Central memory CD8-positive, alpha-beta T cell (primary cell): ENCODE data around the gene SPOCK3.

ENCODE experiments used
- ATAC-seq: fragments of 150-1000 bp; cut with Tn5 transposase; replicated peaks from 2 replicates; pipeline ENCODE4 v1.10.0; 2022; ENCODE audit warnings: mild to moderate bottlenecking, moderate FRiP score, moderate number of reproducible peaks; ENCODE audit not compliant: poor library complexity, severe bottlenecking; ENCODE audit errors: extremely low read depth
- DNase-seq, 2 donors: peaks; one replicate each; pipeline ENCODE4 v3.0.0; 2021; ENCODE audit warnings: low spot score in 2 of 2
- H3K27ac Mint-ChIP-seq: one replicate; pipeline ENCODE4 v1.8.0; 2022; ENCODE audit warnings: low read depth, mild to moderate bottlenecking, moderate library complexity, mixed read lengths
- H3K27me3 Mint-ChIP-seq: one replicate; pipeline ENCODE4 v1.8.0; 2022; ENCODE audit warnings: mixed read lengths
- H3K36me3 Mint-ChIP-seq: one replicate; pipeline ENCODE4 v1.8.0; 2022; ENCODE audit warnings: mild to moderate bottlenecking, moderate library complexity, mixed read lengths; ENCODE audit not compliant: insufficient read depth
- H3K4me1 Mint-ChIP-seq: one replicate; pipeline ENCODE4 v1.8.0; 2022; ENCODE audit warnings: mixed read lengths
- H3K4me3 Mint-ChIP-seq: one replicate; pipeline ENCODE4 v1.8.0; 2022; ENCODE audit warnings: mild to moderate bottlenecking, moderate library complexity, mixed read lengths
- H3K9me3 Mint-ChIP-seq: one replicate; pipeline ENCODE4 v1.8.0; 2022; ENCODE audit warnings: mixed read lengths

The SPOCK3 gene

GRCh38 chr4:167144605-167145004, 89.7 kb downstream of the SPOCK3 start:
- H3K4me1 Mint-ChIP-seq = no peaks in the 10 kb centered on the region
- no peaks in the 10 kb centered on the region for H3K36me3 Mint-ChIP-seq
- no peak overlapping the region for H3K4me3 Mint-ChIP-seq
- DNase-seq = no peak
- peaks cover 26% of the 10 kb centered on the region for H3K9me3 Mint-ChIP-seq
- H3K27me3 Mint-ChIP-seq = no peaks in the 10 kb centered on the region
- ATAC-seq = no peak
- H3K27ac Mint-ChIP-seq = no peak overlapping the region

GRCh38 chr4:167143018-167143417, 91.3 kb downstream of the SPOCK3 start:
- ATAC-seq (no peak), DNase-seq (no peak)
- Mint-ChIP-seq H3K27ac (no peak overlapping the region), H3K27me3 (no peaks in the 10 kb centered on the region), H3K9me3 (peaks cover 26% of the 10 kb centered on the region), H3K36me3 (no peaks in the 10 kb centered on the region), H3K4me1 (no peaks in the 10 kb centered on the region), H3K4me3 (no peak overlapping the region)

GRCh38 chr4:167136270-167136669, 98.0 kb downstream of the SPOCK3 start:
- no peaks in the 10 kb centered on the region for H3K27me3 Mint-ChIP-seq
- DNase-seq (no peak), ATAC-seq (no peak)
- no peak overlapping the region for H3K4me3 Mint-ChIP-seq
- H3K36me3 Mint-ChIP-seq = no peaks in the 10 kb centered on the region
- H3K27ac Mint-ChIP-seq = no peak overlapping the region
- H3K9me3 Mint-ChIP-seq = peaks cover 9% of the 10 kb centered on the region
- no peaks in the 10 kb centered on the region for H3K4me1 Mint-ChIP-seq

GRCh38 chr4:167129146-167129545, 105.1 kb downstream of the SPOCK3 start:
- H3K4me1 Mint-ChIP-seq = no peaks in the 10 kb centered on the region
- H3K27ac Mint-ChIP-seq = no peak overlapping the region
- H3K4me3 Mint-ChIP-seq = no peak overlapping the region
- H3K9me3 Mint-ChIP-seq = peaks cover 22% of the 10 kb centered on the region
- ATAC-seq (no peak), DNase-seq (no peak)
- no peaks in the 10 kb centered on the region for H3K36me3 Mint-ChIP-seq
- no peaks in the 10 kb centered on the region for H3K27me3 Mint-ChIP-seq

GRCh38 chr4:167119392-167119791, 114.9 kb downstream of the SPOCK3 start:
- no peak overlapping the region for H3K4me3 Mint-ChIP-seq
- ATAC-seq = no peak
- no peaks in the 10 kb centered on the region for H3K27me3 Mint-ChIP-seq
- no peaks in the 10 kb centered on the region for H3K36me3 Mint-ChIP-seq
- DNase-seq = no peak
- H3K4me1 Mint-ChIP-seq = no peaks in the 10 kb centered on the region
- H3K27ac Mint-ChIP-seq = no peak overlapping the region
- H3K9me3 Mint-ChIP-seq = peaks cover 13% of the 10 kb centered on the region

GRCh38 chr4:167117273-167117672, 117.0 kb downstream of the SPOCK3 start:
- H3K4me3 Mint-ChIP-seq = no peak overlapping the region
- ATAC-seq (no peak), DNase-seq (no peak)
- H3K27ac Mint-ChIP-seq = no peak overlapping the region
- no peaks in the 10 kb centered on the region for H3K36me3 Mint-ChIP-seq
- no peaks in the 10 kb centered on the region for H3K27me3 Mint-ChIP-seq
- H3K4me1 Mint-ChIP-seq = no peaks in the 10 kb centered on the region
- H3K9me3 Mint-ChIP-seq = peaks cover 12% of the 10 kb centered on the region

- peaks cover 12% of the 10 kb centered on the region for H3K9me3 Mint-ChIP-seq
- no peaks in the 10 kb centered on the region for H3K27me3 Mint-ChIP-seq
- H3K36me3 Mint-ChIP-seq = no peaks in the 10 kb centered on the region
- no peak for ATAC-seq
- no peaks in the 10 kb centered on the region for H3K4me1 Mint-ChIP-seq
- no peak overlapping the region for H3K27ac Mint-ChIP-seq
- H3K4me3 Mint-ChIP-seq = no peak overlapping the region
- no peak for DNase-seq
Observed at GRCh38 chr4:167114416-167114971, 119.8 kb downstream of the SPOCK3 start.

GRCh38 chr4:167111622-167112021, 122.7 kb downstream of the SPOCK3 start:
- ATAC-seq (no peak), DNase-seq (no peak)
- H3K27ac Mint-ChIP-seq = no peak overlapping the region
- H3K36me3 Mint-ChIP-seq = no peaks in the 10 kb centered on the region
- no peaks in the 10 kb centered on the region for H3K27me3 Mint-ChIP-seq
- no peak overlapping the region for H3K4me3 Mint-ChIP-seq
- H3K9me3 Mint-ChIP-seq = peaks cover 6% of the 10 kb centered on the region
- H3K4me1 Mint-ChIP-seq = no peaks in the 10 kb centered on the region

GRCh38 chr4:167111092-167111491, 123.2 kb downstream of the SPOCK3 start:
- Mint-ChIP-seq H3K4me3 (no peak overlapping the region), H3K4me1 (no peaks in the 10 kb centered on the region), H3K36me3 (no peaks in the 10 kb centered on the region), H3K27ac (no peak overlapping the region), H3K27me3 (no peaks in the 10 kb centered on the region), H3K9me3 (peaks cover 6% of the 10 kb centered on the region)
- no peak for ATAC-seq
- DNase-seq = no peak

- ATAC-seq = no peak
- Mint-ChIP-seq H3K27ac (no peak overlapping the region), H3K4me3 (no peak overlapping the region), H3K36me3 (no peaks in the 10 kb centered on the region), H3K4me1 (no peaks in the 10 kb centered on the region), H3K27me3 (no peaks in the 10 kb centered on the region), H3K9me3 (peaks cover 13% of the 10 kb centered on the region)
- no peak for DNase-seq
Observed at GRCh38 chr4:167109859-167110258, 124.4 kb downstream of the SPOCK3 start.

GRCh38 chr4:167105857-167106256, 128.4 kb downstream of the SPOCK3 start:
- Mint-ChIP-seq H3K9me3 (peaks cover 25% of the 10 kb centered on the region), H3K27me3 (no peaks in the 10 kb centered on the region), H3K4me3 (no peak overlapping the region), H3K4me1 (no peaks in the 10 kb centered on the region), H3K27ac (no peak overlapping the region), H3K36me3 (no peaks in the 10 kb centered on the region)
- ATAC-seq (no peak), DNase-seq (no peak)

- H3K27ac Mint-ChIP-seq = no peak overlapping the region
- H3K9me3 Mint-ChIP-seq = peaks cover 26% of the 10 kb centered on the region
- DNase-seq (no peak), ATAC-seq (no peak)
- no peaks in the 10 kb centered on the region for H3K27me3 Mint-ChIP-seq
- H3K4me1 Mint-ChIP-seq = no peaks in the 10 kb centered on the region
- no peaks in the 10 kb centered on the region for H3K36me3 Mint-ChIP-seq
- no peak overlapping the region for H3K4me3 Mint-ChIP-seq
Observed at GRCh38 chr4:167102475-167102874, 131.8 kb downstream of the SPOCK3 start.

- Mint-ChIP-seq H3K27me3 (no peaks in the 10 kb centered on the region), H3K4me1 (no peaks in the 10 kb centered on the region), H3K27ac (no peak overlapping the region), H3K36me3 (no peaks in the 10 kb centered on the region), H3K4me3 (no peak overlapping the region), H3K9me3 (peaks cover 26% of the 10 kb centered on the region)
- ATAC-seq (no peak), DNase-seq (no peak)
Observed at GRCh38 chr4:167101035-167101434, 133.3 kb downstream of the SPOCK3 start.

- Mint-ChIP-seq H3K9me3 (peaks cover 18% of the 10 kb centered on the region), H3K36me3 (no peaks in the 10 kb centered on the region), H3K27me3 (no peaks in the 10 kb centered on the region), H3K4me3 (no peak overlapping the region), H3K27ac (no peak overlapping the region), H3K4me1 (no peaks in the 10 kb centered on the region)
- DNase-seq (no peak), ATAC-seq (no peak)
Observed at GRCh38 chr4:167100120-167100519, 134.2 kb downstream of the SPOCK3 start.
